Epithelial cell of proximal tubule (primary cell): Measurements from ENCODE around the gene KIF26B. TPM values are rescaled to one million over a fixed set of nuclear protein-coding genes. Genes with fewer than 3 reads are reported as not detected.

Experiments used
- DNase-seq: peaks from one replicate; pipeline ENCODE4 v3.0.0-alpha.2; 2011; ENCODE audit warnings: low read depth
- H3K4me3 ChIP-seq: 2 replicates; pipeline ENCODE4 v1.5.1; 2011; ENCODE audit warnings: low read depth, mild to moderate bottlenecking, low read length
- total RNA-seq: library from RNA; depleted of rRNA; stranded (reverse); fragments of >200 nt; gene quantifications from 2 replicates; pipeline ENCODE4 v1.2.3, GENCODE V29; 2015
- TF ChIP-seq, protein P1 (sequence below): conservative IDR thresholded peaks from 2 replicates; pipeline ENCODE4 v1.5.1; 2012; ENCODE audit warnings: low read depth, mild to moderate bottlenecking, low read length

The KIF26B gene
- total RNA-seq, 1 donor from 2014 or later, result 2.8 TPM

DNA sequence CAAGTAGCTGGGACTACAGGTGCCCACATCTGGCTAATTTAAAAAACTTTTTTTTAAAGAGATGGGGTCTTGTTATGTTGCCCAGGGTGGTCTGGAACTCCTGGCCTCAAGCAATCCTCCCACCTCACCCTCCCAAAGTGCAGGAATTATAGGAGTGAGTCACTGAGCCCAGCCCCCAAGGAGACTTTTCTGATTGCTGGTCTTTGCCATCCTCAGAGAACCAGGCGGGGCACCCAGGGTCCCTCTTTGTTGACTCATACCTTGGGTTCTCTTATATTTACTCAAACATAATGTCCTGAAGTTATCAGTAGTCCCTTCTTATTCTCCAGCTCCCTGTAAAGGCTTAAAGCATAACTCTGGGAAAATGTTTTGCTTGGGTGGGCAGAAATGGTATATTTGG, 51.1 kb downstream of the KIF26B start:
- H3K4me3 ChIP-seq, result no peak overlapping the region
- DNase-seq, result no peak
- TF ChIP-seq, protein P1, sequence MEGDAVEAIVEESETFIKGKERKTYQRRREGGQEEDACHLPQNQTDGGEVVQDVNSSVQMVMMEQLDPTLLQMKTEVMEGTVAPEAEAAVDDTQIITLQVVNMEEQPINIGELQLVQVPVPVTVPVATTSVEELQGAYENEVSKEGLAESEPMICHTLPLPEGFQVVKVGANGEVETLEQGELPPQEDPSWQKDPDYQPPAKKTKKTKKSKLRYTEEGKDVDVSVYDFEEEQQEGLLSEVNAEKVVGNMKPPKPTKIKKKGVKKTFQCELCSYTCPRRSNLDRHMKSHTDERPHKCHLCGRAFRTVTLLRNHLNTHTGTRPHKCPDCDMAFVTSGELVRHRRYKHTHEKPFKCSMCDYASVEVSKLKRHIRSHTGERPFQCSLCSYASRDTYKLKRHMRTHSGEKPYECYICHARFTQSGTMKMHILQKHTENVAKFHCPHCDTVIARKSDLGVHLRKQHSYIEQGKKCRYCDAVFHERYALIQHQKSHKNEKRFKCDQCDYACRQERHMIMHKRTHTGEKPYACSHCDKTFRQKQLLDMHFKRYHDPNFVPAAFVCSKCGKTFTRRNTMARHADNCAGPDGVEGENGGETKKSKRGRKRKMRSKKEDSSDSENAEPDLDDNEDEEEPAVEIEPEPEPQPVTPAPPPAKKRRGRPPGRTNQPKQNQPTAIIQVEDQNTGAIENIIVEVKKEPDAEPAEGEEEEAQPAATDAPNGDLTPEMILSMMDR, result no peak

DNA sequence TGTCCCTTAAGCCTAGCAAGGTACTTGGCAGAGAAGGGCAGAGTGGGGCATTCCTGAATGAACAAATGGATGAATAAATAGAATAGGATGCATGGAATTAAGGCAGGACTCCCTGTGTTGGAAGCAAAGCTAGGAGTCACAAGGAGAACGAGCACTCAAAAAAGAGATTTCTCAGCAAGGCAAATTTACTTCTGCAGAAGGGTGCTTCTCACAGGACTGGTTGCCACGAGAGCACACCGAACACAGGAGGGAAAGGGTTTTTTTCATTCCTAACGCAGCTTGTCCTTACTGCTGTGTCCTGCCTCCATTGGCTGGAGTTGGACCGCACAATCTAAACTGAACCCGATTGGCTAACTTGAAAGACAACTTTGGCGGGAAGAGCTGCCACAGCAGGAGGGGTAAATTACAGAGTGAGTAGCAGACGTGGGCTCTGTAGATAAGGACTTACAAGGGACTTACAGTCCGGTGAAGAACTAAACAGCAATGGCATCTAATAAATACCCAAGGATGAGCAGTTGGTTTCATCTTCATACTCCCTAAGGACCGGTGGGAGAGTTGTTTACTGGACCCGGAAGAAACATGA, 52.4 kb downstream of the KIF26B start:
- DNase-seq, result no peak
- TF ChIP-seq, protein P1, result no peak
- H3K4me3 ChIP-seq, result no peak overlapping the region

DNA sequence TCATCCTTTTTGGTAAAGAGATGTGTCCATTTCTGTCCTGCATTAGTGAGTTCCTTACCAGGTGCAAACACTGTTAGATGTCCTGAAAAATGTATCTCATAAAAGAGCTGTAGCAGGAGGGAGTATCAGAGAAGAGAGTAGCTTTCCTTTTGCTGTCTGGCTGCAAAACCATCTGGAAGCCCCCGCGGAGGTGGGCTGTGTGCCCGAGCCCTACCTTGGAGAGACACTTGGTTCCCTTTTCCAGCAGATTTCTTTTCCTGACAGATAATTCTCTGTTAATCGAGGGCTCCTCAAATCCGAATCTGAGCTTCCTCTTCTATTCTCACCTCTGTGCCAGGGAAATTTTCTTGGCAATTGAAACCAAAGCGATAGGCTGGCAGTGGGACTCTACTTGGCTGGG, 53.0 kb downstream of the KIF26B start:
- H3K4me3 ChIP-seq, result no peak overlapping the region
- TF ChIP-seq, protein P1, result no peak
- DNase-seq, result no peak

DNA sequence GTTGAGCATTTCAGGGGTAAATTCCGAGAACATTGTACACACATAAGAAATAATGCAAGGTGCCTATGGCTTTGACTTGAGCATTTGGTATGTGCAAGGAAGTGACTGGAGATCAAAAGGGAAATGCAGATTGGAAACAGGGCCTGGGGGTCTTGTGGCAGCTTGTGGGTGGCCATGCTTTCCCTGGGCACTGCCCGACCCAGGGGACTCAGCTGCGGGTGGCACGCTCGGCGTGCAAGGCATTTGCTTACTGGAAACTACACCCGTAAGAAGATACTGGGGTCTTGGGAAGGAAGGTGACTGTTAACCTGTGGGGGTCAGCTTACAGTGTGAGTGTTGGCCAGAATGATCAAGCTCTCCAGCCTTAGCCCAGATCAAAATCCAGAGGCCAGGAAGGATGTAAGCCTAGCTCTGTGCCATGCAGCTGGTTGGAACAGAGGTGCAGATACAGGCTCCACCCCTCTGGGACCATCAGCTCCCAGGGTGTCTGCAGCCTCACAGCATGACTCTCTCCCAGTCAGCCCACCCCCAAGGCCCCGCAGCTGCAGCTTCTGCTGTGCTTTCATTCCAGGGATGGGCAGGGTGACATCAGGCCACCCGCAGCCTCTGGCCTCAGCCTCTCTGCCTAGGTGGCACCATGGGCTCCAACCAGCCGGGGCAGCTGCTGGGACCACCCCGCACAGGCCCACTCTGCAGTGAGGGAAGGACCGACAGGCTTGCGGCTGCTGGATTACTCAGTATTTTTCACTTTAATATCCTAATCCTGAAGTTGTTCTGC, 55.1 kb downstream of the KIF26B start:
- TF ChIP-seq, protein P1, result no peak

DNA sequence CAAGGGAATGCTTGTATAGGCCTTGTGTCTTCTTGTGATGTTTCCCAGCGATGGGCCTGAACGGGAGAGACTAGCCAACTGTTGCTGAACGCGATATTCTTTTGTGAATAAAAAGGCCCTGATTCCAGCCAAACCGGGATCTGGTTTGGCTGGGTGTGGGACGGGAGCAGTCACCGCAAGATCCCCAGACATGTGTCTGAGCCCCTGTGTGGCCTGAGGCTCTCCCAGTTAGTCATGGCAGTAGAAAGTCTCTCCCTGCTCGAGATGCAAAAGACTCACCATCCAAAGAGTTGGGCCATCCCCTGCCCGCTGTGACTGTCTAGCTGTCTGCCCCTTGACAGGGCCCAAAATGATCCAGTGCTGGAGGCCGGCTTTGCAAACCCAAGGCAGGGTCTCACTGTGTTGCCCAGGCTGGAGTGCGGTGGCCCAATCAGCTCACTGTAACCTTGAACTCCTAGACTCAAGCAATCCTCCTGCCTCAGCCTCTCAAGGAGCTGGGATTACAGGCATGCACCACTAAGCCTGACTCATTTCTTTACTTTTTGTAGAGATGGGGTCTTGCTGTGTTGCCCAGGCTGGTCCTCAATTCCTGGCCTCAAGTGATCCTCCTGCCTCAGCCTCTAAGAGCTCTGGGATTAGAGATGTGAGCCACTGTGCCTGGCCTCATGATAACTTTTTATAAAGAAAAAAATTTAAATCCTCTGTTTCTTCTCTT, 56.4 kb downstream of the KIF26B start:
- DNase-seq, result no peak
- TF ChIP-seq, protein P1, result no peak
- H3K4me3 ChIP-seq, result no peak overlapping the region

More for the DNA sequence above, 55.1 kb downstream of the KIF26B start:
- H3K4me3 ChIP-seq, result no peak overlapping the region
- no peak for DNase-seq

DNA sequence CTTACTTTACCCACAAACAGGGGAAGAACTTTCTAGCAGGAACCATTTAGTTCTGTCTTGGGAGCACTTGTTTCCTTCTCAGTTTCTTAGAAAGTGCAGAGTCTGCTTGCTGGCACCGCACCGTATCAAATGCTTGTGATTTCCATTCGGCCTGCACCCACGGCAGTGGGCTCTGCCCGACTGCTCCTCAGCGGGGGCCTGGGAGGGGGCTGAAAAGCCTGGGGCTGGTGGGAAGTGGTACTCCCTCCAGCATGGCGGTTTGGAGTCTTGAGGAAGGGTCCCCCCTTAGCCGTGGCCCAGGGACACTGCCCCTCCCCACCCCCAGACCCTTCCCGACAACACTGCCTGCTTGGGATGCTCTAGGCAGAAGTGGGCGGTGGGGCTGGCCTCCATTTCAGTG, 57.0 kb downstream of the KIF26B start:
- TF ChIP-seq, protein P1, result no peak
- no peak overlapping the region for H3K4me3 ChIP-seq
- DNase-seq, result no peak
